WERI-Rb-1 (cell line): Measurements from ENCODE around the gene GRIA1.

ENCODE experiments used
- DNase-seq: peaks from one replicate; pipeline ENCODE4 v3.0.0-alpha.2; 2020
- H3K27ac ChIP-seq: fragments of 250-450 bp; sonication (Bioruptor Pico); 2 replicates; pipeline ENCODE4 v1.5.1; 2020; ENCODE audit warnings: mild to moderate bottlenecking, moderate library complexity
- H3K27me3 ChIP-seq: fragments of 250-450 bp; sonication (Bioruptor Pico); 2 replicates; pipeline ENCODE4 v1.5.1; 2021; ENCODE audit warnings: mild to moderate bottlenecking, low read depth, moderate library complexity; ENCODE audit not compliant: insufficient read depth, severe bottlenecking
- H3K36me3 ChIP-seq: fragments of 250-450 bp; sonication (Bioruptor Pico); 2 replicates; pipeline ENCODE4 v1.5.1; 2020; ENCODE audit warnings: mild to moderate bottlenecking, moderate library complexity
- H3K4me3 ChIP-seq: 2 replicates; pipeline ENCODE4 v1.5.1; 2011; ENCODE audit warnings: low read depth, mild to moderate bottlenecking, control low read depth, low read length
- H3K9me3 ChIP-seq: fragments of 250-450 bp; sonication (Bioruptor Pico); 2 replicates; pipeline ENCODE4 v1.5.1; 2021; ENCODE audit warnings: mild to moderate bottlenecking, moderate library complexity; ENCODE audit not compliant: severe bottlenecking
- TF ChIP-seq, protein P1 (sequence below): IDR thresholded peaks from 2 replicates; pipeline ENCODE4 v1.5.1; 2011; ENCODE audit warnings: low read depth, mild to moderate bottlenecking, control low read depth, inconsistent platforms, low read length

The GRIA1 gene

DNA sequence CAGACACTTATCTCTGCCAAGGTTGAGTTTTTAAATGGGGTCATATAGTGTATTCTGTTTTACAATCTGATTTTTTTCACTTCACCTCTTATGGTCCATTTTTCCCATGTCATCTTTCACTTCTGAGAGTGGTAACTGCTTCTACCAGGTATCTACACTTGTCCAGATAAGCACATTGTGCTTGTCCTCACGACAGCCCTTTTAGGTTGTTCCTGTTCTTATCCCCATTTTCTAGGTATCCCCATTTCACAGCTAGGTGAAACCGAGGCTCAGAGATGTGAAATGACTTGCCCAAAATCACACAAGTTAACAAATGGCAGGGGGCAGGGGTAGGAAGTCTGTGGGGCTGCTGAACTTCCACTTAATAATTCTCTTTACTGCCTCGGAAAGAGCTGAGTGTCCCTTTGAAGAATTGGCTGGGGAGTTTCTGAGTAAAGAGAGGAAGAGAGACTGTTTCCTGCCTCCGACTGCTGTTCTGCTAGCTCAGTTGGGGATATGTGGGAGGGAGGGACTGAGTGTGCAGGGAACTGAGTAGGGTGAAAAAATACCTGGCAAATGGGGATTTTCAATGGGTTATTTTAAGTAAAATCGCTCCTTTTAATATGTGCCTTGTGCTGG, 255.4 kb downstream of the GRIA1 start:
- Histone ChIP-seq H3K27me3 (no peaks in the 10 kb centered on the region), H3K36me3 (no peaks in the 10 kb centered on the region), H3K27ac (no peak overlapping the region), H3K4me3 (no peak overlapping the region), H3K9me3 (peaks cover 3% of the 10 kb centered on the region)
- DNase-seq: no peak
- TF ChIP-seq, protein P1, sequence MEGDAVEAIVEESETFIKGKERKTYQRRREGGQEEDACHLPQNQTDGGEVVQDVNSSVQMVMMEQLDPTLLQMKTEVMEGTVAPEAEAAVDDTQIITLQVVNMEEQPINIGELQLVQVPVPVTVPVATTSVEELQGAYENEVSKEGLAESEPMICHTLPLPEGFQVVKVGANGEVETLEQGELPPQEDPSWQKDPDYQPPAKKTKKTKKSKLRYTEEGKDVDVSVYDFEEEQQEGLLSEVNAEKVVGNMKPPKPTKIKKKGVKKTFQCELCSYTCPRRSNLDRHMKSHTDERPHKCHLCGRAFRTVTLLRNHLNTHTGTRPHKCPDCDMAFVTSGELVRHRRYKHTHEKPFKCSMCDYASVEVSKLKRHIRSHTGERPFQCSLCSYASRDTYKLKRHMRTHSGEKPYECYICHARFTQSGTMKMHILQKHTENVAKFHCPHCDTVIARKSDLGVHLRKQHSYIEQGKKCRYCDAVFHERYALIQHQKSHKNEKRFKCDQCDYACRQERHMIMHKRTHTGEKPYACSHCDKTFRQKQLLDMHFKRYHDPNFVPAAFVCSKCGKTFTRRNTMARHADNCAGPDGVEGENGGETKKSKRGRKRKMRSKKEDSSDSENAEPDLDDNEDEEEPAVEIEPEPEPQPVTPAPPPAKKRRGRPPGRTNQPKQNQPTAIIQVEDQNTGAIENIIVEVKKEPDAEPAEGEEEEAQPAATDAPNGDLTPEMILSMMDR: no peak

DNA sequence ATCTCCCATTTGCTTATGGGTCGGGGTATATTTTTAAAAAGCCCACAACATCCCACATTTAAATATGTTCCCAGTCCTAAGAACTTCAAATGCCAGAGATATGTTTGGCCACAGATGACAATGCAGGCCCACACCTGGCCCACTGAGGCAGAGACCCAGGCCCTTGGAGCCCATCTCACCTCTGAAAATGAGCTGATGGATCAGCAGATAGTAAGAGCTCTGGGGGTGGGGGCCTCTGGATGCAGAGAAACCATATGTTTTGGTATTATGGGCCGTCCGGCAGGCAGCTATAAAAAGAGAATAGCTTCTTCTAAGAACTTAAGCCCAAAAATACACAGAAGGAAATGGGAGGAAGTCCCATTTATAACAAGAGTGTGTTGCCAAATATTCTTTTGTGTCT, 256.0 kb downstream of the GRIA1 start:
- H3K36me3 ChIP-seq: no peaks in the 10 kb centered on the region
- H3K27ac ChIP-seq: no peak overlapping the region
- H3K9me3 ChIP-seq: peaks cover 3% of the 10 kb centered on the region
- TF ChIP-seq, protein P1: no peak
- H3K4me3 ChIP-seq: no peak overlapping the region
- H3K27me3 ChIP-seq: no peaks in the 10 kb centered on the region
- peak; percentile 29 for DNase-seq

DNA sequence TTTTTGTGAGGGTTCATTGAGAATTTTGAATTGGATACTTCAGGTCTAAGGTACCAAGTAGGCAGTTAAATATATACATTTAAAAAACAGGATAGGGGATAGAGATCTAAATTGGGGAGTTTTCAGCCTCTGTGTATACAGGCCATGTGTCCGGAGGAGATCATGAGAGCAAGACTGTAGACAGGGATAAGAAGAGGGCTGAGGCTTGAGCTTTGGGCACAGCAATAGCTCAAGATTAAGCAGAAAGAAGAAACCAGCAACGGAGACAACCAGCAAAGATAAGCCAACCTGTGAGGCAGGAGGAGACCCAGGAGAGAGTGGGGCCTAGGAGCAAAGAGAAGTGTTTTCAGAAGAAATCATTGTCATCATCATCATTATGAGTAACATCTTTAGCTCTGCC, 258.4 kb downstream of the GRIA1 start:
- Histone ChIP-seq H3K9me3 (peaks cover 3% of the 10 kb centered on the region), H3K36me3 (no peaks in the 10 kb centered on the region), H3K27ac (no peak overlapping the region), H3K4me3 (no peak overlapping the region), H3K27me3 (no peaks in the 10 kb centered on the region)
- no peak for DNase-seq
- TF ChIP-seq, protein P1: no peak

DNA sequence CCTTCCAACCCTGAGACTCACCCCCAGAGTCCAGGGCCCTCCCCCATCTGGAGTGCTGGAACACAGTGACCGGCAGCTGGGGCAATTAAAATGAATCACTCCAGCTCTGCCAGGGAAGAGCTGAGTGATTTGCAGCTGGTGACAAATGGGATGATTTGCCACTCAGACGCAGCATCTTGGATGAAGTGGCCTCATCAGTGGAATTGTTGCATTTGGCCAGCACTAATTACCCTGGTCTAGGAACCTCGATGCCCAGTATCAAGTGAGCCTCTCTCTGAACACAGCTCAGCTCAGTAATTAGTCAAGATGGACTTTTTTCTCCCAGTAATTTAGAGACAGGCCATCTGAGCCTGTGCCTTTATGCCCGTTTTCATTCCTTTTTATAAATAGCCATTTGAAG, 259.5 kb downstream of the GRIA1 start:
- H3K27ac ChIP-seq: no peak overlapping the region
- H3K4me3 ChIP-seq: no peak overlapping the region
- DNase-seq: peak; percentile 21
- no peaks in the 10 kb centered on the region for H3K36me3 ChIP-seq
- H3K9me3 ChIP-seq: peaks cover 3% of the 10 kb centered on the region
- TF ChIP-seq, protein P1: no peak
- H3K27me3 ChIP-seq: no peaks in the 10 kb centered on the region

DNA sequence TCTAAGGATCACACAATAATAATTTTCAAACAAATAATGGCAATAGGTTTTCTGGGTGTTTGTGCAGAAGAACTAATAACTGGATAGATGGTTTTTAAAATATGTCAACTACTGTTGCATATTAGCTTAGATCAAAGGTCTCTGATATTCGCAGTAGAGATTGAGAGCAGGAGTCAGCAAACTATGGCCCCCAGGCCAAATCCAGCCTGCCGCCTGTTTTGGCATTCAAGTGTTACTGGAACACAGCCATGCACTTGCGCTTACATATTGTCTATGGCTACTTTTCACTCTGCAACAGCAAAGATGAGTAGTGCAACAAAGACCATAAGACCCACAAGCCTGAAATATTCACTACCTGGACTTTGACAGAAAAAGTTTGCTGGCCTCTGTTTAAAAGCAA, 260.8 kb downstream of the GRIA1 start:
- Histone ChIP-seq H3K36me3 (no peaks in the 10 kb centered on the region), H3K9me3 (peaks cover 3% of the 10 kb centered on the region), H3K27me3 (no peaks in the 10 kb centered on the region), H3K27ac (no peak overlapping the region), H3K4me3 (no peak overlapping the region)
- TF ChIP-seq, protein P1: no peak
- no peak for DNase-seq

DNA sequence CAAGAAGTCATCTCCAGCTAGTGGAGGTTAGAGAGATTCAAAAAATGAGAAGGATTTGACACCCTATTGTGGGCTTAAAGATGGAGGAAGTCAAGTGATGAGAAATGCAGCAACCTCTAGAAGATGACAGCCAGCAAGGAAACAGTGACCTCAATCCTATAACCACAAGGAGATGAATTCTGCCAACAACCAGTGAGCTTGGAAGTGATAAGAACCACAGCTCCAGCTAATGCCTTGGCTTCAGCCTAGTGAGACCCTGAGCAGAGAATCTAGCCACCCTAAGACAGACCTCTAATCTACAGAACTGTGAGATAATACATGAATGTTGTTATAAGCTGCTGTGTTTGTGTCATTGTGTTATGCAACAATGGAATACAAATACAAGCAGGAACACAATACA, 262.4 kb downstream of the GRIA1 start:
- no peak overlapping the region for H3K4me3 ChIP-seq
- TF ChIP-seq, protein P1: no peak
- no peaks in the 10 kb centered on the region for H3K36me3 ChIP-seq
- H3K27me3 ChIP-seq: no peaks in the 10 kb centered on the region
- H3K27ac ChIP-seq: no peak overlapping the region
- DNase-seq: no peak
- no peaks in the 10 kb centered on the region for H3K9me3 ChIP-seq
